GM21825 (cell line): Measurements from ENCODE around the gene KCNK1.
"Not testable (repeated sequence)": the region's sequence is repeated elsewhere in the genome, so short reads cannot be mapped to it uniquely, and the experiment has no call there.

ENCODE experiments used
- ATAC-seq: cut with Tn5 transposase; IDR thresholded peaks from one replicate; pipeline ENCODE4 v1.9.1; 2021; ENCODE audit warnings: mild to moderate bottlenecking, moderate library complexity; ENCODE audit not compliant: unreplicated experiment

KCNK1 gene

DNA sequence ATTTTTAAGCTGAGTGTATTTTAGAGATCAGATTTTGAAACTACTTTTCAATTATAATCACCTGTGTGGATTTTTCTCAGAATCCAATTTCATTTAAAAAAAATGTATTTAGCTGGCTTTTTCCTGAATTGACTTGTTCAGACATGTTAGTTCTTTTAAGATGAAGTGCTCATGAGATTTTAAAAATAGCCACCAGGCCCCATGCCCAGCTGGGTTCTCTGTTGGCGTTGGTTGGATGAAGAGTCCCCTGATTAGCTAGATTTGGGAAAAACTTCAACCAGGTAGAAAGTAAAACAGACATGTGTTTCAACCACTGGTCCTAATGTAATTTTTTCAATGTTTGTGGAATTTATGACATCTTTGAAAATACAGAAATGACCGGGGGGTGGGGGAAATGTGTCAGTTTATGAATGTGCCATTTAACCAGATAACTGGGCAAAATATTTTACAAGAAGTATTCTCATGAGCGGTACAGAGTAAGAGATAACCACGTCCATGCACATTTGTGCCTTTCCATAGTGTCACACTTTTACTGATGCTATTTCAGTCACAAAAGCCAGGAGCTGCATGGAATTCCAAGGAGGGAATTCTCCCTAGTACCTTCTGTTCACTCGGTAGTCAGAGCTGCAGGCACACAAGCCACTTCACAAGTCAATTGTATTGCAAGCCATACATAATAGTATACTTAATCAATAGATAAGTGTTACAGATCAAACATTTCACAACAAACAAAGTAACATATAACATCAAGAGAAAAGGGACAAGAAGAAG lies 51.1 kb downstream of the KCNK1 start:
- no peak for ATAC-seq

DNA sequence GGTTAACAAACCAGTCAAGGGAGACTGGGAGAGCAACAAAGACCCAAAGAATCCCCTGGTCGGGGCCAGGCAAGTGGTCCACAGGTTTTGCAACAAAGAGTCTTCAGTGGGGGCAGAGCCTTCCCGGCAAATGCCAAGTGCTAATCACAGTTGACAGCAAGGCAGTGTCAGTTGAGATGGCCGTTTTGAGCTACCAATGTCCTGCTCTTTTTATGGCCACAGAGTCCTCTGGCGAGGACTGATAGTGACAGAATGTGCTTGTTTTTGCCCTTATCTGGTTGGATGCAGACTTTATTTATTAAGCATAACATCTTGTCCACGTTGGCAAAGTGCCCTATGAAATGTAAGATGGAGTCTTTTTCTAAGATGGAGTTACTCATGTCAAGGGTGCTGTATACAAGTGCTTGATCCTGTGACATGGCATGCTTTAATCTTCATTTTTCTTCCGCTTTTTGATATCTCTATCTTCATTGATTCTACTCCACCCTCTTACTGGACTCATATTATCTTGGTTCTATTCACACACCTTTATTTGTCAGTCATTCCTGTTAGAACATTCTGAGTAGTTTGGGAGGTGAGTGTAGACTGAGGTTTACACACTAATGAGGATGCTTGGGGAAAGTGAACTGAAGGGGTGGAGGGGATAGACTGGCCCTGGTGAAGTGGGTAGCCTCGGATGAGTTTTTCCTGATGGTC lies 51.8 kb downstream of the KCNK1 start:
- no peak for ATAC-seq

DNA sequence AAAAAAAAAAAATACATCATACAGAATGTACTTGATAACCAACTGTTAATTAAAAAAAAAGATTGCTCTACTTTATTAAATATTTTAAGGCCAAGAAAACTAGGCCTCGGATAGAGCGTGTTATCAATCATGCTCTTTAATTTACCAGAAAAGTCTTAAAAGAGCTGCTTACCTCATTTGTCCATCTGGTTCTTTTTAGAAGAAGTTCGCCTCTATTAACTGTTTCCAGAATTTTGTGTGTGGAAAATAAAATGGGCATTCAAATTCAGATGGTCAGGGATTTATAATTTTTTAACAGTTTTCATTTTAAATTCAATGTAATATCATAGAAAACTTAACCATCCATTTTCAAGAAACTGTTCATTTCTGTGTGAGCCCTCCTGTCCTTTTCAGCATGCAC lies 53.8 kb downstream of the KCNK1 start:
- ATAC-seq, result no peak

DNA sequence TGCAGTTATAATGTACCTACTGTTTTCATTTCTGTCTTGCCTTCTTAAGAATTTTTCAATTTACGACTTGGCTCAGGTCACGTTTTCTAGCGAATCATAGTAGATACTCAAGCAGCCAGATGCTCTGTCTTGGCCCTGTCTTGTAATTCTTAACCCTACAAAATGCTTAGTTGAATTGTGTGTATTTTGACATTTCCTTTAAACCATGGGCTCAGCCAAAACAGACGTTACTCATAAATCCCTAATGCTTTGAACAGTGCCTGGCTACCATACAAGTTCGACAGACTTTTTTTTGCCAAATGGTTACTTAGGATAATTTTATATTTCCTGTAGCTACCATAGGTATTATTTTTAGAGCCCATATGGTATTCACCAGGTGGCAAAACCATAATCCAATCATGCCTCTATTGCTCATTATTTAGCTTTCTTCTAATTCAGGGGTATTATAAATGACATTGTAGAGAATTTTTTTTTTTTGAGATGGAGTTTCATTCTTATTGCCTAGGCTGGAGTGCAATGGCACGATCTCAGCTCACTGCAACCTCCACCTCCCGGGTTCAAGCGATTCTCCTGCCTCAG lies 54.3 kb downstream of the KCNK1 start:
- ATAC-seq, result no peak

DNA sequence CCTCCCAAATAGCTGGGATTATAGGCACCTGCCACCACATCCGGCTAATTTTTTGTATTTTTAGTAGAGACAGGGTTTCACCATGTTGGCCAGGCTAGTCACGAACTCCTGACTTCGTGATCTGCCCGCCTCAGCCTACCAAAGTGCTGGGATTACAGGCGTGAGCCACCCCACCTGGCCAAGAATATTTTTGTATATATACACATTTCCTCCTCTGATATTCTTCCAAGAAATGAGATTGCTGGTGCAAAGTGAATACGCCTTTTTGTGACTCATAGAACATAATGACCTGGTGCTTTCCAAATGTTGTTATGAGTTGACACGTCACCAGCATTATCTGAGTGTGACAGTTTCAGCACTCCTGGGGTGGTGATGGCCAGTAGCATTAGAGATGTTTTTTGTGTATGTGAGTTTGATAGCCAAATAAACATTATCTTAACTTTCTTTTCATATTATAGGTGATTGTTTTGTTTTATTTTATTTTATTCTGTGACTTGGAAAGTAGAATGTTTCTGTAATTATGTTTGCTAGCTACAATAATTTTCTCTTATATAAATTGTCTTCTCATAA lies 54.9 kb downstream of the KCNK1 start:
- peak; percentile 57 for ATAC-seq

DNA sequence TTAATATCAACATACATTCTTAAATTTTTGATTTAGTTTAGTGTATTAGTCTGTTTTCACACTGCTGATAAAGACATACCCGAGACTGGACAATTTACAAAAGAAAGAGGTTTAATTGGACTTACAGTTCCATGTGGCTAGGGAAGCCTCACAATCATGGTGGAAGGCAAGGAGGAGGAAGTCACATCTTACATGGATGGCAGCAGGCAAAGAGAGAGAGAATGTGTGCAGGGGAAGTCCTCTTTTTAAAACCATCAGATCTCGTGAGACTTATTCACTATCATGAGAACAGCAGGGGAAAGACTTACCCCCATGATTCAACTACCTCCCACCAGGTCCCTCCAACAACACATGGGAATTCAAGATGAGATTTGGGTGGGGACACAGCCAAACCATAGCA lies 56.5 kb downstream of the KCNK1 start:
- not testable (repeated sequence) for ATAC-seq

DNA sequence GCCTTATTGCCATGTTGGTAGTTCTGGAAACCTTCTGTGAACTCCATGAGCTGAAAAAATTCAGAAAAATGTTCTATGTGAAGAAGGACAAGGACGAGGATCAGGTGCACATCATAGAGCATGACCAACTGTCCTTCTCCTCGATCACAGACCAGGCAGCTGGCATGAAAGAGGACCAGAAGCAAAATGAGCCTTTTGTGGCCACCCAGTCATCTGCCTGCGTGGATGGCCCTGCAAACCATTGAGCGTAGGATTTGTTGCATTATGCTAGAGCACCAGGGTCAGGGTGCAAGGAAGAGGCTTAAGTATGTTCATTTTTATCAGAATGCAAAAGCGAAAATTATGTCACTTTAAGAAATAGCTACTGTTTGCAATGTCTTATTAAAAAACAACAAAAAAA lies 57.4 kb downstream of the KCNK1 start:
- no peak for ATAC-seq

DNA sequence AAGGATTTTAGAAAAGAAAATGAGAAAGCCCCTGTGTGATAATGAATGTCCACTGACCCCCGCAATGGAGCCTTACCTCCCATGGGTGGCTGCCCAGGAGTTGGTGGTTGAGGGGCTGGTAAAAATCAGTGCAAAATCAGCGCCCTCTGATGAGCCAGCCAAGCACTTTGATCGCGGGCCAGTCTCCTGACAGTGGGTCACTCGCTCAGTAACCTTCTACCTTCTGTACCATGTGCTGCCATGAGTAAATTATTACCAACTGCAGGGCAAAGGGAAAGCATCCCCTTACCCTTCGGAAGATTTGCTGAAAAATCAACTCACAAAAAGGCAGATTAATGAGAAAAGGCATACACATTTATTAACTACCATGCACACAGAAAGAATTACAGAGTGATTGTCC lies 58.8 kb downstream of the KCNK1 start:
- ATAC-seq, result no peak

DNA sequence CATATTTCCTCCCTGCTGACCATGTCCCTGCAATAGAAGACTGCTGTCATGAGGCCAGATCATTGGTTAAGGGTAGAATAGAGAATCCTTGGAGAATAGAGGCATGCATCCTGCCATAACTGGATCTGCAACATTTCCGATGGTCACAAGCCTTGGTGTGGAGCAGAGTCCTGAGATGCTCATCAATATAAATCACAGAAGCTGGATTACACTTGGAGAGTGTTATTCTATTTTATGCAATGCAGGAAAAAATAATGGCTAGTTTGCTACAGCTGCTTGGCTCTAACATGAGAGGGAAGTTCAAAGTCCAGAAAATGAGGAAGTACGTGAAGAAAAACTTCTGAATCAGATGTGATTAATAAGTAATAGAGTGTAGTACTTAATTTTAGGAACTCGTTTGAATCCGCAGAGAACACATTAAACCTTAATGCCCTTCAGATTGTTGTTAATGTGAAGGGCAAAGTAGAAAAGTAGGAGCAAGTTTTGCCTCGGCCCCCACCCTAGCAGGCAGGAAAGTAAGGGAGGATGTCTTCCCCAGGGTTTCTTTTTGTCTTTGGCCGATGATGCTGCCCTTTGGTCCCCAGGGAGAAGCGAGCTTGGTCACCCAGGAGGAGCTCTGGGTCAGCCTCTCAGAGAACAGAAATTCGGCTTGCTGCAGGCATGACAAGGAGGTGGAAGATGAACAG lies 59.5 kb downstream of the KCNK1 start:
- no peak for ATAC-seq

DNA sequence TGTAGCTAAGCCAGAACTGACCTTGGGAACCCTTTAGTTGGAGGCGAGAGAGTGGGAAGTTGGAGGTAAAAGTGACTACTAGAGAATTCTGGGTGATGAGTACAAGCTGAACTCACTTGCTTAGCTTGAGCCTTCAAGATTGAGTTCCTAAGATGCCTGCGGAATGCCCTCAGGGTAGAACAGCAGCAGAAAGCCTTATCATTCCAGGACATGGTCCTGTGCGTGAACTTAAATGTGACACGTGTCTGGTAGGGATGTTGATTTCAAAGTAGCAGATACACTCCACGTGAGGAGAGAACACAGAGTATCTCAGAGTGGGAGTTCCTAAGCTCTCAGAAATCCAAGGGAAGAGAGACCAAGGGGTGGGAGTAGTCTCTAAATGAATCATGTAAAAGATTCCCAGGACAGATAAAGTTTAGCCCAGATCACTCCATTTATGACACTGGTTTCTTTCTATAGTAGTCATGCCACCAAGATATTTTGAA lies 60.1 kb downstream of the KCNK1 start:
- no peak for ATAC-seq

DNA sequence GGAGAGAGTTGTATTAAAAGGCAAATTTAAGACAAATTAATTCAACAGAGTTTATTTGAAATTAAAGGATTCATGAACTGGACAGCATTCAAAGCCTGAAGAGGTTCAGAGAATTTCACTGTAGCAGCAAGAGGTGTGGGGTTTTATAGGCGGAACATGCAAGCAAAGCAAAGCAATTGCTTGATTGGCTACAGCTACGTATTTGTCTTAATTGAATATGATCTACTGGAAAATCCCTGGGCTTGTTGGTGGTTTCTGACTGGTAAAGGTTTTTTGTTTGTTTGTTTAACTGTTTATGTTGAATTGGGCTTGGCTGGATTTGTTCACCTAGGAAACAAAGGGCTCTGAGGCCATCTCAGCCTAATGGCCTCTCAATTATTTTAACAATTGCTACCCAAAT lies 61.5 kb downstream of the KCNK1 start:
- no peak for ATAC-seq

DNA sequence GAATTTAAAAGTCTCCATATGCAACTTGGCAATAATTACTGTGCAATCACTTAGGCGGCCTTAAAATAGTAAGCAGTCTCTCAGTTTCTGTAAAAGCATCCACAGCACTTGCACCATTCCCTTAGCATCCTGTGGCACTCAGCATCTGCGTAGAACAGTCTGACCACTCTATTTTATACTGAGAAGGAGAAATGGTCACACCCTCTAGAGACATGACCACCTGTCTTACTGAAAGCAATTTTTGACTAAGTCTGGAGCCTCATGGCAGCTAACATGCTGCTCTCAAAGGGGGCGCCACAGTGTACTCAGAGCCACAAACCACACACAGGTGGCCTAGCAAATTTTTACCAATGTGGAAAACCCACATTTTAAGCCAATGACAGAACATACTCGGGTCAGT lies 62.0 kb downstream of the KCNK1 start:
- peak; percentile 85 for ATAC-seq

DNA sequence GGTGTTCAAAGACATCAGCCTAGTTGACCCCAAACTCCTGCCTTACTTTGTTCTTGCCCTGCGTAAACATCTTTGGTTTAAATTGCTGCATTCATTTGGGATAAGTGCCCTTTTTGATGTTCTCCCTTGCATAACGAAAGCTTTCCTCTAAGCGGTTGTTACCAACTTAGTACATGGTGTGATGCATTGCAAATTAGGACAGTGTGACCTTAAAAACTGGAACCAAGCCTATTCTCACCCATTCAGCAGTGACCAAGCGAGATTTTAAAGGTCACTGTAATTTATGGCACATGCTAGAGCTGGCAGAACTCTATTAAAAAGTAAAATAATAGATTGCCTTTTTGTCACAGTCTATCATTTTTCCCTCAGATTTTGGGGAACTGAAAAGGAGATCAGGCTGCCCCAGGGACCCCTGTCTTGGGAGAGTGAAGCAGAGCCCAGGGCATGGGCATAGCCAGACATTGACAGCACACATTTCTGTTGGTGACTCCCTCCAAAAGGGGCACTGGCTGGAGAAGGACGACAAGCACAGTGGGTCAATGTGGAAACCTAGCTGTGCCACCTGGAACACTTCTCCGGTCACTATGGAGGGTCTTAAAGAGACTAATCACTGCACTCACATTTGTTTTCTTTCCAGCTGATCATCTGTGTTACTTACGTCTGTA lies 63.9 kb downstream of the KCNK1 start:
- no peak for ATAC-seq

DNA sequence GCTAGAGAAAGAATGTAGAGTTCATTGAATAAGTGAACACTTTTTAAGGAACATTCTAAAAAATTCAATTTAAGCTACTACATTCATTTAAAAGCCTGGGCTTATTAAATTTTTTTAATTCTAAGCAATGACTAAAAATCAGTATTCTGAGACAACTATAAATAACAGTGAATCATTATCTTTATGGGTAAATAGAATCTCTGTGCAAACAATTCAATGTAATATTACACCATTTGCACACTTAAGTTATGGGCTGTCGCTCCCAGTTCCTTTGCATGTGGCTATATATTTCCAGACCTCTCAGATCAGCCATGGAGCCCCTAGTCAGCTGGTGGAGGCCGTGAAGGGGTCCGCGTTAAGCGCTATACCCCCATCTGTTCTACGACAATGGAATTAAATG lies 65.1 kb downstream of the KCNK1 start:
- no peak for ATAC-seq

DNA sequence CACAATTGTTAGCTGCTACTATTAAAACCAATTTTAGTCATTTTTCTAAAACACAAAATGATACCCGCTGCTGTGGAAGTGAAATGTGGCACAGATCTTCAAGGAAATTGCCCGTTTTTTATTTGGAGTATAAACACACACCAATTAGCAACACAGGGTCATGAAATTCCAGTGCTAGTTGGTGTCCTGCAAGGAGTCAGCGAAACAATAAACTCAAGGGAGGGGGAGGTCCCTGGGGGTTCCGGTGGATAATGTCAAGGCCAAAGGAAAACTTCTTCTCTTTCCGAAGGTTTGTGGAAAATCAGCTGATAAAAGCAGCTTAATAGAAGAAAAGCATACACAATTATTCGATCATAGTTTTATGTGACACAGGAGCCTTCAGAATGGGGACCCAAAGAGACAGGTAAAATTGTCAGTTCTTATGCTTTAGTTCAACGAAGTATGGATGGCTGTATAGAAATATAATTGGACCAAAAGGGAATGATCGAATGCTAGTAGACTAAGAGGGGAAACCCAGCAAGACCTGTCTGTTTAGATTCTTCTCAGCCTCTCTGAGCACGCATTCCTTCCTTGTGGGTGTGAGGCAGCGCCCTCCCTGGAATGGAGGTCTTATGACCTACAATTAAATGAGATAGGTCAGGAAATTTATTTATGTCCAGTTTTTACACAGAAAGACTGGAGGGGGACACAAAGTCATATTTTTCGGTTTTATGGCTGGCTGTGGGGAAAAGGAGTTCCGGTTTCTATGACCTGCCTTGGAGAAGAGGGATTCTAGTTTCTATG lies 65.9 kb downstream of the KCNK1 start:
- ATAC-seq, result no peak

DNA sequence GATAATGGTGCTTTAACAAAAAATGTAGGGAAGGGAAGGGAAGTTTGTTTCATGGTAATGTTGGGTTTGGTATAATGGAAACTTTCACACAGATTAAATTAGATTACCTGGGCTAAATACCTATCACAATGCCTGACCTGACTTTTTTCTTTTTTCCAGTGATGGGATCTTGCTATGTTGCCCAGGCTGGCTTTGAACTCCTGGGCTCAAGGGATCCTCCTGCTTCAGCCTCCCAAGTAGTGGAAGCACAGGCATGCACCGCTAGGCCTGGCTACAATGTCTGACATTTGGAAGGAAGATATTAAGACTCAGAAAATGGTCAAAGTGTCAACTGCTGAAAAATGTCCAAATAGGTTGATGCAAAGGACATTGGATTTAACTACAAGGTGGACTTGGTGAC lies 67.4 kb downstream of the KCNK1 start:
- no peak for ATAC-seq

DNA sequence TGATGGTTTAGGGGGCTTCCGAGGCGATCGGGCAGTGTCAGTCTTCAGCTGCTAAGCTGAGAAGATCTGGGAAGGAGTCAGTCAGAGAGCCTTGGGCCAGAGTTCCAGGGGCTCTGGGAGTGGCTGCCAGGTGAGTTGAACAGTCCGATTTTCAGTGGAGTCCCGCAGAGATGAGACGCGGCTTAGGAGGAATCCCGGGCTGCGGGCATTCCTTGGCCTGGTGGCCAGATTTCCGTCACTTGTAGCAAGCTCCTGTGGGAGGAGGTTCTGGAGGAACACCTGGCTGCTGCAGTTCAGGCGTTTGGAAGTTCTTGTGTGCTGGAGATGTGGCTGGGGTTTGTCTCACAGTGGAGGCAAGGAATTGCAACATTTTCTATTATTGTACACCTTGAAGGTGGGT lies 72.7 kb downstream of the KCNK1 start:
- not testable (repeated sequence) for ATAC-seq

DNA sequence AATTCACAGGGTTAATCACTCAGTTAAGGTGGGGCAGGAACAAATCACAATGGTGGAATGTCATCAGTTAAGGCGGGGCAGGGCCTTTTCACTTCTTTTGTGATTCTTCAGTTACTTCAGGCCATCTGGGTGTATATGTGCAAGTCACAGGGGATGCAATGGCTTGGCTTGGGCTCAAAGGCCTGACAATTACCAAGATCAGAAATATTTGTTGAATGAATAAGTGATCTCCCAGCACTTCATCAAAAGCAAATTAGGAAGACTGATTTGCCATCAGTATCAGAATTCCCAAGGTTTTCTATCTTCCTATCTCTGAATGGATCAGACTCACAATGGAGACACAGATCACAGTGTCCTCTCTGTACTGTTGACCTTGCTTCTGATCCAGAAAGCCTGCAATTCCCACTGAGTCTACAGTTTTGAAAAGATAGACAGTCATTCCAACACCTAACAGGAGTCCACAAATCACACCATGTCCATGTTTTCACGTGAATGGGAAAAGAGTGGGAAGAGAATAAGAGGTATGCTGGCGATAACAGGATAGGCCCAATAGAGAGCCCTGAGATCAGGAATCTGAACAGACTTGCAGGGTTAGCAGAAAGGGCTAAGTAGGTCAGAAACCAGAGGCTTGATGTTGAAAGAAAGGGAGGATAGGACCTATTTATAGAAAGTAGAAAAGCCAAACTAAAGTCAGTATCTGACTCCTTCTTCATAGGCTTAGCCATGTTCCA lies 75.3 kb downstream of the KCNK1 start:
- ATAC-seq, result no peak

DNA sequence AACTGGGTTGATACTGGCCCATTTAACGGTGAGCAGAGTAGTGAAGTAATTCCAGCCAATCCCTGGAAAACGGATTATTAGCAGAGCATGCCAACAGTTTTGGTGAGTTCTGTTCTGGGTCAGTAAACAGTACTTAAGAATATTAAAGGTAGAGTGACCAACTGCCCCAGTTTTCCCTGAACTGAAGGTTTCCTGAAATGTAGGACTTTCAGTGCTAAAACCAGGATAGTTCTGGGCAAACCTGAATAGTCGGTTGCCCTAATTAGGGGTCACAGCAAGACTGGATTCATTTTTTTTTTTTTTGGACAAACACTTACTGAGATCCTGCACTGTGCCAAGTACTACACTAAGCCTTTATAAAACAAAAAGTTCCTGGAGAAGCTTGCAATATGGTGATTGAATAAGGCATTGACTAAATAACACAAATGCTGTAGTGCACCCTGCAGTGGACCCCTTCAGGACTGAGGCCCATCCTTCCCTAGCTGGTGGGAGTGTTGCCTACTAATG lies 75.9 kb downstream of the KCNK1 start:
- ATAC-seq, result no peak
